Adrenal gland (tissue), 5 donors: Measurements from ENCODE around the gene BCL6B.

Experiments
- CTCF ChIP-seq, 6 experiments: fragments of 450-650 bp in 4 of 6; fragments of 200-600 bp in 2 of 6; sonication (generic) in 1 of 6; IDR thresholded peaks; 1 replicate in 5 of 6; 2 replicates in 1 of 6; pipeline versions ENCODE4 v1.5.1 to v1.8.0; 2016 to 2021; ENCODE audit warnings: antibody characterized with exemption in 6 of 6, mild to moderate bottlenecking in 2 of 6, moderate library complexity in 1 of 6
- POLR2A ChIP-seq, 2 donors: fragments of 450-650 bp; IDR thresholded peaks; one replicate each; pipeline ENCODE4 v1.6.1; 2017; ENCODE audit warnings: antibody characterized with exemption in 2 of 2, mild to moderate bottlenecking in 2 of 2, moderate library complexity in 1 of 2
- donor health status: DM: no; HTN: no; CAD: no.

GRCh38 chr17:7021993-7022778, 664 bp upstream of the BCL6B start:
- TF ChIP-seq CTCF (IDR thresholded peaks at IDR 0.05) (peak; percentile 74 to 93 (median 91)), POLR2A (IDR thresholded peaks at IDR 0.05) (peak in 1 of 2 donors; percentile 16)
